IMR-90 (cell line): ENCODE data around the gene NKD1.

Source experiments
- BHLHE40 ChIP-seq: fragments of 150-350 bp; IDR thresholded peaks from 2 replicates; pipeline ENCODE4 v1.6.1; 2016; ENCODE audit warnings: mild to moderate bottlenecking, low read depth, low read length
- CHD1 ChIP-seq: IDR thresholded peaks from 2 replicates; pipeline ENCODE4 v1.6.1; 2012; ENCODE audit warnings: low read depth, low read length, improper control_type of control experiment
- CTCF ChIP-seq: conservative IDR thresholded peaks from 2 replicates; pipeline ENCODE4 v1.5.1; 2012; ENCODE audit warnings: mild to moderate bottlenecking, low read depth, low read length, improper control_type of control experiment
- MXI1 ChIP-seq: IDR thresholded peaks from 2 replicates; pipeline ENCODE4 v1.6.1; 2012; ENCODE audit warnings: low read depth, mild to moderate bottlenecking, low read length, moderate library complexity, borderline replicate concordance
- POLR2A ChIP-seq: IDR thresholded peaks from 2 replicates; pipeline ENCODE4 v1.6.1; 2012; ENCODE audit warnings: mild to moderate bottlenecking, low read depth, low read length
- RFX5 ChIP-seq: IDR thresholded peaks from 2 replicates; pipeline ENCODE4 v1.8.0; 2012; ENCODE audit warnings: low read depth, mild to moderate bottlenecking, low read length, moderate library complexity
- USF2 ChIP-seq: fragments of 150-350 bp; IDR thresholded peaks from 2 replicates; pipeline ENCODE4 v1.6.1; 2017; ENCODE audit warnings: mild to moderate bottlenecking, antibody characterized with exemption, low read length, low read depth

GRCh38 chr16:50498431-50499155, 49.6 kb upstream of the NKD1 start:
- no peak for TF ChIP-seq CTCF
- no peak for TF ChIP-seq BHLHE40
- no peak for TF ChIP-seq MXI1
- no peak for TF ChIP-seq POLR2A
- no peak for TF ChIP-seq CHD1
- no peak for TF ChIP-seq USF2
- no peak for TF ChIP-seq RFX5
